ENCODE results near the gene SLC35F6. TPM values are rescaled to one million over a fixed set of nuclear protein-coding genes. Genes with fewer than 3 reads are reported as not detected.
A peak's percentile ranks its signal among the peaks of the same experiment; 100 is the strongest.

Gene SLC35F6
- polyA plus RNA-seq, 1 experiment = 31.4 TPM

DNA sequence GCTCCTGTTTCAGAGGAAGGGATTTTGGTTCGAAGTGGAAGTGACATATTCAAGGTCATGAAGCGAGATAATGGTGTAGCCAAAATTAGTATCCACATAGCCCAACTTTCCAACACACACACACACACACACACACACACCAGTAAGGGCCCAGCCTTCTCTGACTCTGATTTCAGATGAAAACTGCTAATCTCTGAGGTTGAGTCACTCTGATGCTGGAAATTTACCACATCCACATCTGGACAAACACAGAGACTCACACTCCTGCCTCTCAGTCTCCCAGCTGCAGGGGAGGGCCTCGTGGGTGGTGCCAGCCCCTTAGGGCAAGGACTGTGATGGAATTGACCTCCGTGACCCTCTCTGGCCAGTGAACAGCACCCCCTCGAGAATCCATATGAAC, 29.0 kb upstream of the SLC35F6 start:
- ChIA-PET CTCF (interaction anchor here (1.9 to 2.9 kb wide), 2 partner anchors 11 to 129 kb away, joined by 3 to 16 read pairs; no protein-coding TSS in a partner anchor), POLR2A (interaction anchor here (1.1 kb wide), 1 partner anchor 10 kb away, joined by 3 read pairs; no protein-coding TSS in a partner anchor)
- H3K27ac ChIP-seq (ENCODE audit: low read depth, low read length) = no peak overlapping the region
- TF ChIP-seq, protein P1, sequence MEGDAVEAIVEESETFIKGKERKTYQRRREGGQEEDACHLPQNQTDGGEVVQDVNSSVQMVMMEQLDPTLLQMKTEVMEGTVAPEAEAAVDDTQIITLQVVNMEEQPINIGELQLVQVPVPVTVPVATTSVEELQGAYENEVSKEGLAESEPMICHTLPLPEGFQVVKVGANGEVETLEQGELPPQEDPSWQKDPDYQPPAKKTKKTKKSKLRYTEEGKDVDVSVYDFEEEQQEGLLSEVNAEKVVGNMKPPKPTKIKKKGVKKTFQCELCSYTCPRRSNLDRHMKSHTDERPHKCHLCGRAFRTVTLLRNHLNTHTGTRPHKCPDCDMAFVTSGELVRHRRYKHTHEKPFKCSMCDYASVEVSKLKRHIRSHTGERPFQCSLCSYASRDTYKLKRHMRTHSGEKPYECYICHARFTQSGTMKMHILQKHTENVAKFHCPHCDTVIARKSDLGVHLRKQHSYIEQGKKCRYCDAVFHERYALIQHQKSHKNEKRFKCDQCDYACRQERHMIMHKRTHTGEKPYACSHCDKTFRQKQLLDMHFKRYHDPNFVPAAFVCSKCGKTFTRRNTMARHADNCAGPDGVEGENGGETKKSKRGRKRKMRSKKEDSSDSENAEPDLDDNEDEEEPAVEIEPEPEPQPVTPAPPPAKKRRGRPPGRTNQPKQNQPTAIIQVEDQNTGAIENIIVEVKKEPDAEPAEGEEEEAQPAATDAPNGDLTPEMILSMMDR (IDR thresholded peaks at IDR 0.05; ENCODE audit: low read depth, low read length) = no peak
- H3K4me3 ChIP-seq (ENCODE audit: low read depth, low read length) = no peak overlapping the region
- H3K27me3 ChIP-seq (ENCODE audit: control insufficient read depth, insufficient read depth, low read length) = peaks cover 17% of the 10 kb centered on the region
- no peaks in the 10 kb centered on the region for H3K9me3 ChIP-seq (ENCODE audit: control insufficient read depth, insufficient read depth, low read length)
- DNase-seq (ENCODE audit: low read depth, low spot score) = peak; percentile 74

DNA sequence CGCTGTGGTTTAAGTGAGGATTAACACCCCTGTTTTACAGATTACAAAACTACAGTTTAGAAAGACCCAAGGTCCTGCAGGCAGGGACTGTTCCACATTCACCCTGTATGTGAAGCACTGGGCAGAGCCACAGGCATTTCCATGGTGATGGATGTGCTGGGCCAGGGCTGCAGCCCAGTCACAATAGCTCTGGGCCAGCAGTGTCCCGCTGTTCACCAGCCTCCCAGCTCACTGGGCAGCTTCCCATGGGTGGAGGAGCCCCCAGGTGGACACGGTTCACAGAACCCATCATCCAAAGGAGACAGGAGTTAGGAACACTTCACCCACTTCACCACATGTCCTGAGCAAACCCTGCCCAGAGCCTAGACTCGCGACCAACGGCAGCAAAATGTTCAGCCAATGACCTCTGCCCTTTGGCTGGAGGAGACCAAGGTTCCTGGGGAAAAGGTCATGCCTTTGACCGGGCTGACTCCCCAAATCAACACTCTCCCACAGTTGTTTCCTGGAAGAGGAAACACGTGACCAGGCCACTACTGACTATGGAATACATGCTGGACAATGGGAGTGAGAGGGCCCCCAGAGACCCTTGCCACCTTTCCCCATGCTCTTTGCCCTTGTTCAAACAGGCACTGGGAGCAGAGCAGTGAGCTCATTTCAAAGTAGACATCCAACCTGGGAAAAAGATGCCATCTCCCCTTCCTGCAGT, 28.0 kb upstream of the SLC35F6 start:
- Histone ChIP-seq H3K4me3 (ENCODE audit: low read depth, low read length) (no peak overlapping the region), H3K9me3 (ENCODE audit: control insufficient read depth, insufficient read depth, low read length) (no peaks in the 10 kb centered on the region), H3K27ac (ENCODE audit: low read depth, low read length) (no peak overlapping the region), H3K27me3 (ENCODE audit: control insufficient read depth, insufficient read depth, low read length) (peaks cover 16% of the 10 kb centered on the region)
- ChIA-PET CTCF (interaction anchor here (0.6 to 2.9 kb wide), 2 partner anchors 10 to 130 kb away, joined by 5 to 16 read pairs; no protein-coding TSS in a partner anchor), POLR2A (interaction anchor here (0.7 kb wide), 1 partner anchor 827 kb away, joined by 5 read pairs; no protein-coding TSS in a partner anchor)
- TF ChIP-seq, protein P1 (IDR thresholded peaks at IDR 0.05; ENCODE audit: low read depth, low read length) = no peak
- no peak for DNase-seq (ENCODE audit: low read depth, low spot score)

DNA sequence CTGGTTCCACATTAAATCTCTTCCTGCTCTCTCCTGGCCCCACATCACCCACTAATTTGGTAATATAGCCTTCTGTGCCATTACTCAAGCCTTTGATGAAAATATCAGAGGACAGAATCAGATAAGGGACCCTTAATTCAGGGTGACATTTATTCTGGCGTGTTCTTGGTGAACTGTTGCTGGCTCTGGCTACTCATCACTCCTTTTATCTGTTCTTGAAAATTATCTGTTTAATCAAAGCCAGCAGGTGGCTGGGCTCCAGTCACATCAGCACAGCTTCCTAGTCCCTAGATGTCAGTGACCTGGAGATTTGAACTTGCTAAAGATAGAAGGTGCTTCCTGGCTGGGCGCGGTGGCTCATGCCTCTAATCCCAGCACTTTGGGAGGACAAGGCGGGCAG, 26.9 kb upstream of the SLC35F6 start:
- no peak for DNase-seq (ENCODE audit: low read depth, low spot score)
- Histone ChIP-seq H3K27me3 (ENCODE audit: control insufficient read depth, insufficient read depth, low read length) (peaks cover 17% of the 10 kb centered on the region), H3K27ac (ENCODE audit: low read depth, low read length) (no peak overlapping the region), H3K9me3 (ENCODE audit: control insufficient read depth, insufficient read depth, low read length) (no peaks in the 10 kb centered on the region), H3K4me3 (ENCODE audit: low read depth, low read length) (no peak overlapping the region)
- ChIA-PET CTCF (interaction anchor here (2.9 kb wide), 1 partner anchor 131 kb away, joined by 16 read pairs; no protein-coding TSS in a partner anchor), POLR2A (no interaction called here)
- TF ChIP-seq, protein P1 (IDR thresholded peaks at IDR 0.05; ENCODE audit: low read depth, low read length) = no peak

DNA sequence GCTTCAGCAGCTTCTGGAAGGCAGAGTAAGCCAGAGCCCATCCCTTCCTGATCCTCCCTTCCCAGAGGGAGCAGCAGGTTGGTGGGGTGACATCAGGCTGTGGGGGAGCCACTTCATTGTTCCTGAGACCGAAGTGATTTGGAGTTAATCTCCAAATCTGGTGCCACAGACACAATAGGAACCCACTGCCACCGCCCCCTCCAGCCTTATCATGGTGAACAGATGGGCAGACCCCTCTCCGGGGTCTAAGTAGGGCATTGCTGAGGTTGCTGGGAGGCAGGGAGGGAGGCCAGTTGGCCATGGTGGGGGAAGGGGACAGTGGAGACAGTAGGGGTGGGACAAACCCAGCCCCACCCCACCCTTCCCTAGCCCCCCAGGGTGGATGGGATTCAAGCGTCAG, 25.6 kb upstream of the SLC35F6 start:
- Histone ChIP-seq H3K9me3 (ENCODE audit: control insufficient read depth, insufficient read depth, low read length) (no peaks in the 10 kb centered on the region), H3K27ac (ENCODE audit: low read depth, low read length) (no peak overlapping the region), H3K27me3 (ENCODE audit: control insufficient read depth, insufficient read depth, low read length) (peaks cover 6% of the 10 kb centered on the region), H3K4me3 (ENCODE audit: low read depth, low read length) (no peak overlapping the region)
- POLR2A ChIA-PET = no interaction called here
- TF ChIP-seq, protein P1 (IDR thresholded peaks at IDR 0.05; ENCODE audit: low read depth, low read length) = no peak
- CTCF ChIA-PET = interaction anchor here (0.7 to 0.9 kb wide), 2 partner anchors 8 to 161 kb away, joined by 3 read pairs; no protein-coding TSS in a partner anchor
- DNase-seq (ENCODE audit: low read depth, low spot score) = no peak

DNA sequence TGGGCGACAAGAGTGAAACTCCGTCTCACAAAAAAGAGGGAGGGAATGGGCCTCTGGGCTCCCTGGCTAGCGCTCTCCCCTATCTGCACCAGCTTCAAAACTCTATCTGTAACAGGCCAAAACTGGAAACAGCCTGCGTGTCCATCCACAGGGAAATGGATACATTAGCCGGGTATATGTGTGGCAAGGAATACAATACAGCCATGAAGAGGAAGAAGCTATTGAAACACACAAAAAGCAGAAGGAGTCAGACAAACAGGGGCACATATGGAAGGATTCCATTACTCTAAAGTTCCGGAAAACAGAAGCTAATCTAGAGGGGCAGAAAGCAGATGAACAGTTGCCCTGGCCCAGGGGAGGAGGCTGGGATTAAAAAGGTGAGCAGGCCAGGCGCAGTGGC, 24.6 kb upstream of the SLC35F6 start:
- ChIA-PET CTCF (interaction anchor here (1.0 to 1.9 kb wide), 2 partner anchors 134 to 162 kb away, joined by 4 to 11 read pairs; no protein-coding TSS in a partner anchor), POLR2A (no interaction called here)
- Histone ChIP-seq H3K9me3 (ENCODE audit: control insufficient read depth, insufficient read depth, low read length) (no peaks in the 10 kb centered on the region), H3K4me3 (ENCODE audit: low read depth, low read length) (no peak overlapping the region), H3K27me3 (ENCODE audit: control insufficient read depth, insufficient read depth, low read length) (peaks cover 6% of the 10 kb centered on the region), H3K27ac (ENCODE audit: low read depth, low read length) (no peak overlapping the region)
- DNase-seq (ENCODE audit: low read depth, low spot score) = no peak
- TF ChIP-seq, protein P1 (IDR thresholded peaks at IDR 0.05; ENCODE audit: low read depth, low read length) = no peak

Measured in AG04450 (cell line).